8988T (cell line): ENCODE measurements around the gene BEND7.
"Not testable (repeated sequence)": the region's sequence is repeated elsewhere in the genome, so short reads cannot be mapped to it uniquely, and the experiment has no call there.

Source experiments
- DNase-seq: peaks from one replicate; pipeline ENCODE4 v3.0.0; 2011

Gene BEND7

GRCh38 chr10:13416760-13417159 lies 112.1 kb downstream of the BEND7 start:
- DNase-seq = no peak

- peak; percentile 34 for DNase-seq
Observed at GRCh38 chr10:13414855-13415254, 114.0 kb downstream of the BEND7 start.

GRCh38 chr10:13414137-13414536 lies 114.7 kb downstream of the BEND7 start:
- no peak for DNase-seq

- DNase-seq = no peak
Observed at GRCh38 chr10:13412894-13413293, 115.9 kb downstream of the BEND7 start.

GRCh38 chr10:13404791-13405190 lies 124.0 kb downstream of the BEND7 start:
- no peak for DNase-seq

GRCh38 chr10:13404305-13404759 lies 124.5 kb downstream of the BEND7 start:
- no peak for DNase-seq

- not testable (repeated sequence) for DNase-seq
Observed at GRCh38 chr10:13403426-13403825, 125.4 kb downstream of the BEND7 start.

GRCh38 chr10:13402021-13402420 lies 126.8 kb downstream of the BEND7 start:
- no peak for DNase-seq

- DNase-seq = no peak
Observed at GRCh38 chr10:13401142-13401541, 127.7 kb downstream of the BEND7 start.

GRCh38 chr10:13400196-13400965 lies 128.4 kb downstream of the BEND7 start:
- no peak for DNase-seq

- no peak for DNase-seq
Observed at GRCh38 chr10:13399752-13400151, 129.1 kb downstream of the BEND7 start.

GRCh38 chr10:13399236-13399635 lies 129.6 kb downstream of the BEND7 start:
- DNase-seq = no peak

GRCh38 chr10:13397052-13397451 lies 131.8 kb downstream of the BEND7 start:
- DNase-seq = no peak

- no peak for DNase-seq
Observed at GRCh38 chr10:13396369-13396768, 132.4 kb downstream of the BEND7 start.

- no peak for DNase-seq
Observed at GRCh38 chr10:13395540-13395939, 133.3 kb downstream of the BEND7 start.

- no peak for DNase-seq
Observed at GRCh38 chr10:13393640-13394039, 135.2 kb downstream of the BEND7 start.

GRCh38 chr10:13392701-13393100 lies 136.1 kb downstream of the BEND7 start:
- DNase-seq = no peak
